Loucy (cell line): Measurements from ENCODE around the gene CIAO3.

Experiments used
- CTCF ChIP-seq: fragments of 200-600 bp; sonication (generic); conservative IDR thresholded peaks from 2 replicates; pipeline ENCODE4 v1.5.1; 2014; ENCODE audit warnings: mild to moderate bottlenecking, antibody characterized with exemption, low read length
- EZH2phosphoT487 ChIP-seq: fragments of 200-600 bp; IDR thresholded peaks from 2 replicates; pipeline ENCODE4 v1.6.1; 2018; ENCODE audit warnings: antibody characterized with exemption, mild to moderate bottlenecking, moderate library complexity, borderline replicate concordance

- TF ChIP-seq CTCF (no peak), EZH2phosphoT487 (no peak)
Observed at GRCh38 chr16:788399-789126, 47.8 kb upstream of the CIAO3 start, which contains the start of gene CHTF18.
